AG09309 (cell line): ENCODE data around the gene ETFA.

ENCODE experiments used
- DNase-seq: peaks from one replicate; pipeline ENCODE4 v3.0.0-alpha.2; 2010; ENCODE audit warnings: low read depth
- H3K4me3 ChIP-seq: 2 replicates; pipeline ENCODE4 v1.5.1; 2011; ENCODE audit warnings: mild to moderate bottlenecking, low read depth, low read length, moderate library complexity; ENCODE audit not compliant: control insufficient read depth
- CTCF ChIP-seq: IDR thresholded peaks from 2 replicates; pipeline ENCODE4 v1.5.1; 2011; ENCODE audit warnings: mild to moderate bottlenecking, low read depth, low read length, inconsistent platforms; ENCODE audit not compliant: insufficient read depth, control insufficient read depth; ENCODE audit errors: missing control alignments

The ETFA gene

DNA sequence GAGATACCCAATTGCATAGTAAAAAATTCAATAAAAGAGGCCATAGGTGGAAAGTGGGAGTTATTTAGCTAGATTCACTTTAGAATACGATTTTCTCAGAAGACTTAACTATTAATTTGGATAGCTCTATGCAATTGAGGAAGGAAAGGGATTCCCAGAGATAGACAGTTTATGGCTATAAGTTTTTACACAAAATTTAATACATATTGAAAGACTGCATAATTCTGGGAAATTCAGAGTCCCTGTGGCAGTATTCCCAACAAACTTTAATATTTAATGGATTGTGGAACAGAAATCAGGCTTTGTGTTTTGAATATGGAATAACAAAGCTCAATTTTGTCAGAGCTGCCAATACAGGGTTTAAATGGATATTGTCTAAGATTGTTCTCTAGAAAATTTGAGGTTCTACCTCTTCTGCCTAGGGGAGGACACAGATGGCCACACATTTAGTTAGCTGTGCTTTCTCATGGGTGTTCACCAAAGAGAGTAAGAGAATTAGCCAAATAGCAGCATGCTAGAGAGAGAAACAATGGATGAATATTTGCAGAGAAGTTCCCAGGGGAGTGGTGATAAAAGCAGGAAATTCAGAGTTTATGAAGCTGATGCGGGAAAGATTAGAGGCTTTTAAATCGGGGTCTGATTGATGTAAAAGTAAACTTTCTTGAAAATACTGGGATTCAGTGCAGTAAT, 33.8 kb upstream of the ETFA start:
- DNase-seq: no peak
- TF ChIP-seq CTCF: no peak
- H3K4me3 ChIP-seq: no peak overlapping the region

- TF ChIP-seq CTCF: no peak
- DNase-seq: no peak
- no peak overlapping the region for H3K4me3 ChIP-seq
Measured at GRCh38 chr15:76343313-76343996, 32.2 kb upstream of the ETFA start.

GRCh38 chr15:76342382-76343201, 31.3 kb upstream of the ETFA start:
- H3K4me3 ChIP-seq: no peak overlapping the region

GRCh38 chr15:76342058-76342381, 30.8 kb upstream of the ETFA start:
- no peak for TF ChIP-seq CTCF
- no peak for DNase-seq
- no peak overlapping the region for H3K4me3 ChIP-seq

More at GRCh38 chr15:76342382-76343201, 31.3 kb upstream of the ETFA start:
- DNase-seq: no peak
- TF ChIP-seq CTCF: no peak

DNA sequence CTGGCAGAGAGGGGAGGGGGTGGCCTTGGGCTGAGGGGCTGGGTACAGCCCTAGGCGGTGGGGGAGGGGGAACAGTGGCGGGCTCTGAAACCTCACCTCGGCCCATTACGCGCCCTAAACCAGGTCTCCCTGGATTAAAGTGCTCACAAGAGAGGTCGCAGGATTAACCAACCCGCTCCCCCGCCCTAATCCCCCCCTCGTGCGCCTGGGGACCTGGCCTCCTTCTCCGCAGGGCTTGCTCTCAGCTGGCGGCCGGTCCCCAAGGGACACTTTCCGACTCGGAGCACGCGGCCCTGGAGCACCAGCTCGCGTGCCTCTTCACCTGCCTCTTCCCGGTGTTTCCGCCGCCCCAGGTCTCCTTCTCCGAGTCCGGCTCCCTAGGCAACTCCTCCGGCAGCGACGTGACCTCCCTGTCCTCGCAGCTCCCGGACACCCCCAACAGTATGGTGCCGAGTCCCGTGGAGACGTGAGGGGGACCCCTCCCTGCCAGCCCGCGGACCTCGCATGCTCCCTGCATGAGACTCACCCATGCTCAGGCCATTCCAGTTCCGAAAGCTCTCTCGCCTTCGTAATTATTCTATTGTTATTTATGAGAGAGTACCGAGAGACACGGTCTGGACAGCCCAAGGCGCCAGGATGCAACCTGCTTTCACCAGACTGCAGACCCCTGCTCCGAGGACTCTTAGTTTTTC, 30.2 kb upstream of the ETFA start:
- DNase-seq: no peak

More for the DNA sequence above, 30.2 kb upstream of the ETFA start:
- no peak for TF ChIP-seq CTCF
- no peak overlapping the region for H3K4me3 ChIP-seq
